ENCODE data around the gene PHAF1.

PHAF1 gene

DNA sequence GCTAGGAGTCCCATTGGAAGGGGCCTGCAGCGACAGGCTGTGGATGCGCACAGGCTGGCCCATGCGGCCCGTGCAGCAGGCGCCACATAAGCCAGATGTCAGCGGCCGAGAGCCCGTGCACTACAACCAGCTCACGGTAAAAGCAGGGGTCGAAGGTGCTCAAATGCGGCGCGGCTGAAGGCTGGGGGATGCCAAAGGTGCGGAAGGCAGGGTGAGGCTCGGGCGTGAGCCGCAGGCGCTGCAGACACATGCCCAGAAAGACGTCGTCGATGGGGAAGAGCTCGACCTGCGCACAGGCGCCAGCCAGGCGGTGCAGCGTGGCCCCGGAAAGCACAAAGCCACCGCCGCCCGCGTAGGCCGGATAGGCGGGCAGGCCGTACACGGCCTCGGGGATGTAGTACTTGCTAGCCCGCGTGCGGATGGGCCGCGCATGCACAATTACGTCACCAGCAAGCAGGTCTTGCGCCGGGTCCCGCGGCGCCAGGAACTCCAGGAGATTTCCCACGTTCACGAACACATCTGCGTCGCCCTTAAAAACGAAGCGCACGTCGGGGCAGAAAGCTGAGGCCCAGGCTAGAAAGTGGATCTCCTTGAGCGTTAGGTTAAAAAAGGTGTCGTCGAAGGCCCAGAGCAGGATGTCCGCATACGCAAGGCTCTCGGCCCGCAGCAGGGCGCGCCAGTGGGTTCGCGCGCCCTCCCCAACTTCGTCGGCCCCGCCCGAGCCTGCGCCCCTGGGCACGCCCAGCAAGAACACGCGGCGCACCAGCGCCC lies 39.7 kb downstream of the PHAF1 start:
- TF ChIP-seq CEBPB (IDR thresholded peaks at IDR 0.05) (no peak), TAF1 (IDR thresholded peaks at IDR 0.05; ENCODE audit: low read depth) (no peak), RAD21 (IDR thresholded peaks at IDR 0.05; ENCODE audit: low read depth) (no peak), YY1 (IDR thresholded peaks at IDR 0.05; ENCODE audit: low read depth) (no peak), TEAD4 (IDR thresholded peaks at IDR 0.05) (no peak), NFIC (IDR thresholded peaks at IDR 0.05) (no peak), EGR1 (IDR thresholded peaks at IDR 0.05) (no peak), FOXM1 (IDR thresholded peaks at IDR 0.05; ENCODE audit: borderline replicate concordance, low read depth) (no peak)
- TF ChIP-seq, protein P1, sequence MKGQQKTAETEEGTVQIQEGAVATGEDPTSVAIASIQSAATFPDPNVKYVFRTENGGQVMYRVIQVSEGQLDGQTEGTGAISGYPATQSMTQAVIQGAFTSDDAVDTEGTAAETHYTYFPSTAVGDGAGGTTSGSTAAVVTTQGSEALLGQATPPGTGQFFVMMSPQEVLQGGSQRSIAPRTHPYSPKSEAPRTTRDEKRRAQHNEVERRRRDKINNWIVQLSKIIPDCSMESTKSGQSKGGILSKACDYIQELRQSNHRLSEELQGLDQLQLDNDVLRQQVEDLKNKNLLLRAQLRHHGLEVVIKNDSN (IDR thresholded peaks at IDR 0.05), result no peak

DNA sequence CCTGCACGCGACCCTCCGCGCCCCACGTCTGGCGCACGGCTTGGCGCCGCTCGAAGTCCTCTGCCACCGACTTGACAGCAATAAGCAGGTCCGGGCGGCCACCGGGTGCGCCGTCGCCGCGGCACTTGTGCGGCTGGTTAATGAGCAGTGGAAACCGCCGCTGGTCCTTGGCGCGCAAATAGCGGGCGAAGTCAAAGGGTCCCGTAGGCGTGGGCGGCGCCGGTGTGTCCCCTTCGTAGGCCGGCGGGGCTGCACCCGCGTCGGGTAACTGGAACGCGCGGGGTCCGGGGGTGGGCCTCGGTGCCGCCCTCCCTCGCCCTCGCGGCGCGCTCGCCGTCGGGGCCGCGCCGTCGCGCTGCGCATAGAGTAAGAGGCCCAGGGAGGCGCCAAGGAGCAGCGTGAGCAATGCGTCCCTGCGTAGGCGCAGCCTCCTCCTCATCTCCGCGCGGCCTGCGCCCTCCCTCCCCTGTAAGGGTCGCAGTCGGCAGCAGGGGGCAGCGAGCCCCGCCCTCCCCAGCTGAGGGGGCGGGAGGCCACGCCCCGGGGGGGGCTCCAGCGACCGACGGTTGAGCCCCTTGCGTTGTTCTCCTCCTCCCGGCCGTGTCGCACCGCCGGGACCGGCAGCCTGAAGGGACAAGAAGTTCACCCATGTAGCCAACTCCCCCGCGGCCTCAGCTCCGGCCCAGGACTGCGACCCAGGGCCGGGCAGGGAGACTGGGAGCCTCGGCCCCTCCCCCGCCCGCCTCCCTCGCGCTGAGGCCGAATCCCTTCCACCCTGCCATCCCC lies 40.5 kb downstream of the PHAF1 start:
- TF ChIP-seq TEAD4 (IDR thresholded peaks at IDR 0.05), result no peak
- no peak for TF ChIP-seq TAF1 (IDR thresholded peaks at IDR 0.05; ENCODE audit: low read depth)
- no peak for TF ChIP-seq RAD21 (IDR thresholded peaks at IDR 0.05; ENCODE audit: low read depth)
- TF ChIP-seq ZBTB7A (IDR thresholded peaks at IDR 0.05; ENCODE audit: low read depth), result peak; percentile 93
- TF ChIP-seq EGR1 (IDR thresholded peaks at IDR 0.05), result peak; percentile 42; the same call in 1 of the 2 replicates
- no peak for TF ChIP-seq EP300 (IDR thresholded peaks at IDR 0.05; ENCODE audit: borderline replicate concordance)
- TF ChIP-seq NFIC (IDR thresholded peaks at IDR 0.05), result no peak
- no peak for TF ChIP-seq CREB1 (IDR thresholded peaks at IDR 0.05; ENCODE audit: low read depth)
- no peak for TF ChIP-seq CEBPB (IDR thresholded peaks at IDR 0.05)
- TF ChIP-seq, protein P2, sequence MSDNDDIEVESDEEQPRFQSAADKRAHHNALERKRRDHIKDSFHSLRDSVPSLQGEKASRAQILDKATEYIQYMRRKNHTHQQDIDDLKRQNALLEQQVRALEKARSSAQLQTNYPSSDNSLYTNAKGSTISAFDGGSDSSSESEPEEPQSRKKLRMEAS (IDR thresholded peaks at IDR 0.05), result peak; percentile 25; the same call in 1 of the 2 replicates
- TF ChIP-seq YY1 (IDR thresholded peaks at IDR 0.05; ENCODE audit: low read depth), result no peak
- TF ChIP-seq FOXM1 (IDR thresholded peaks at IDR 0.05; ENCODE audit: borderline replicate concordance, low read depth), result no peak
- TF ChIP-seq, protein P1 (IDR thresholded peaks at IDR 0.05), result no peak
- TF ChIP-seq, protein P3, sequence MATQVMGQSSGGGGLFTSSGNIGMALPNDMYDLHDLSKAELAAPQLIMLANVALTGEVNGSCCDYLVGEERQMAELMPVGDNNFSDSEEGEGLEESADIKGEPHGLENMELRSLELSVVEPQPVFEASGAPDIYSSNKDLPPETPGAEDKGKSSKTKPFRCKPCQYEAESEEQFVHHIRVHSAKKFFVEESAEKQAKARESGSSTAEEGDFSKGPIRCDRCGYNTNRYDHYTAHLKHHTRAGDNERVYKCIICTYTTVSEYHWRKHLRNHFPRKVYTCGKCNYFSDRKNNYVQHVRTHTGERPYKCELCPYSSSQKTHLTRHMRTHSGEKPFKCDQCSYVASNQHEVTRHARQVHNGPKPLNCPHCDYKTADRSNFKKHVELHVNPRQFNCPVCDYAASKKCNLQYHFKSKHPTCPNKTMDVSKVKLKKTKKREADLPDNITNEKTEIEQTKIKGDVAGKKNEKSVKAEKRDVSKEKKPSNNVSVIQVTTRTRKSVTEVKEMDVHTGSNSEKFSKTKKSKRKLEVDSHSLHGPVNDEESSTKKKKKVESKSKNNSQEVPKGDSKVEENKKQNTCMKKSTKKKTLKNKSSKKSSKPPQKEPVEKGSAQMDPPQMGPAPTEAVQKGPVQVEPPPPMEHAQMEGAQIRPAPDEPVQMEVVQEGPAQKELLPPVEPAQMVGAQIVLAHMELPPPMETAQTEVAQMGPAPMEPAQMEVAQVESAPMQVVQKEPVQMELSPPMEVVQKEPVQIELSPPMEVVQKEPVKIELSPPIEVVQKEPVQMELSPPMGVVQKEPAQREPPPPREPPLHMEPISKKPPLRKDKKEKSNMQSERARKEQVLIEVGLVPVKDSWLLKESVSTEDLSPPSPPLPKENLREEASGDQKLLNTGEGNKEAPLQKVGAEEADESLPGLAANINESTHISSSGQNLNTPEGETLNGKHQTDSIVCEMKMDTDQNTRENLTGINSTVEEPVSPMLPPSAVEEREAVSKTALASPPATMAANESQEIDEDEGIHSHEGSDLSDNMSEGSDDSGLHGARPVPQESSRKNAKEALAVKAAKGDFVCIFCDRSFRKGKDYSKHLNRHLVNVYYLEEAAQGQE (IDR thresholded peaks at IDR 0.05; ENCODE audit: low read depth), result no peak
- TF ChIP-seq TCF12 (IDR thresholded peaks at IDR 0.05; ENCODE audit: low read depth), result no peak

DNA sequence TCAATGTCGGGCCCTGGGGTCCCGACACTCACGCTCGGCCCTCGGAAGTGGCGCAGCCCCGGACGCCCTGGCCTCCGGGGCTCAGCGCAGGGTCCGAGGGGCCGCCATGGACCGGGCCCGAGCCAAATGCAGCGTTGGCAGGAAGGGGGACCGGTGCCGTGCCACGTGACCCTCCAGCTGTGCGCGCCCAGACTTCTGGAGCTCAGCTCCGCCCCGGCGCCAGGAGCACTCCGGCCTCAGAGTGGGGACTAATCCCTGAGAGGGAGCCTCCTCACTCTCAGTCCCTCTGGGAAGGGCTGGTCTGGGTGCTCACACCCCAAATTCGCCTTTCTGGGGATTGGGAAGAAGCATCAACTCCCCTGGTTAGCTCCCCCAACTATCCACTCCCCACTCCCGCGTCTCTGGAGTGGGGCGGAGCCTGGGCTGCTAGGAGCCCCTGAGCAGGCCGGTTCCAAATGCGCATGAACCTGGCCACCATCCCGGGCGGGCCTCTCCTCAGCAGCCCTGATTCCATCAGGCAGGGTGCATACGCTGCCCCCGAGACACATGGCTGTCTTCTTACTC lies 41.2 kb downstream of the PHAF1 start, which contains the start of gene B3GNT9:
Gene B3GNT9 (minus strand): TSS at position 166 of the 564 bp plus-strand sequence. CDS start 513 bp downstream, outside the sequence.
- TF ChIP-seq, protein P1 (IDR thresholded peaks at IDR 0.05), result peak; percentile 98
- TF ChIP-seq CEBPB (IDR thresholded peaks at IDR 0.05), result no peak
- TF ChIP-seq EP300 (IDR thresholded peaks at IDR 0.05; ENCODE audit: borderline replicate concordance), result no peak
- TF ChIP-seq NFIC (IDR thresholded peaks at IDR 0.05), result peak; percentile 6; the same call in 1 of the 2 replicates
- TF ChIP-seq, protein P2 (IDR thresholded peaks at IDR 0.05), result peak; percentile 85
- TF ChIP-seq TAF1 (IDR thresholded peaks at IDR 0.05; ENCODE audit: low read depth), result peak; percentile 62
- peak; percentile 80 for TF ChIP-seq YY1 (IDR thresholded peaks at IDR 0.05; ENCODE audit: low read depth)
- TF ChIP-seq RAD21 (IDR thresholded peaks at IDR 0.05; ENCODE audit: low read depth), result no peak
- TF ChIP-seq TCF12 (IDR thresholded peaks at IDR 0.05; ENCODE audit: low read depth), result no peak; the same call in 1 of the 2 replicates
- TF ChIP-seq TEAD4 (IDR thresholded peaks at IDR 0.05), result no peak
- TF ChIP-seq ZBTB7A (IDR thresholded peaks at IDR 0.05; ENCODE audit: low read depth), result no peak
- no peak for TF ChIP-seq FOXM1 (IDR thresholded peaks at IDR 0.05; ENCODE audit: borderline replicate concordance, low read depth)
- TF ChIP-seq, protein P3 (IDR thresholded peaks at IDR 0.05; ENCODE audit: low read depth), result no peak
- TF ChIP-seq EGR1 (IDR thresholded peaks at IDR 0.05), result no peak
- TF ChIP-seq CREB1 (IDR thresholded peaks at IDR 0.05; ENCODE audit: low read depth), result no peak

All from Ishikawa (cell line).